GM12891 (cell line): Measurements from ENCODE around the gene TMEM273.
A peak's percentile ranks its signal among the peaks of the same experiment; 100 is the strongest.

Experiments
- DNase-seq: peaks from one replicate; pipeline ENCODE4 v3.0.0; 2011; ENCODE audit warnings: low spot score; ENCODE audit not compliant: insufficient read length
- FAIRE-seq: peaks from 2 replicates; lab custom pipeline; 2011; peaks lifted over from hg19 to GRCh38; lab: Jason Lieb, UNC
- PAX5 ChIP-seq: IDR thresholded peaks from 2 replicates; pipeline ENCODE4 v1.6.1; 2011; ENCODE audit warnings: low read length, moderate library complexity, mild to moderate bottlenecking; ENCODE audit not compliant: insufficient read depth, severe bottlenecking
- POLR2A ChIP-seq: IDR thresholded peaks from 2 replicates; pipeline ENCODE4 v1.6.1; 2011; ENCODE audit warnings: low read depth, low read length, control low read depth
- POLR2AphosphoS5 ChIP-seq: IDR thresholded peaks from 2 replicates; pipeline ENCODE4 v1.6.1; 2011; ENCODE audit warnings: low read depth, low read length, control low read depth
- POU2F2 ChIP-seq: IDR thresholded peaks from 2 replicates; pipeline ENCODE4 v1.6.1; 2011; ENCODE audit warnings: low read depth, mild to moderate bottlenecking, control low read depth, low read length, moderate library complexity
- SPI1 ChIP-seq: IDR thresholded peaks from 2 replicates; pipeline ENCODE4 v1.6.1; 2011; ENCODE audit warnings: low read depth, low read length, control low read depth
- TAF1 ChIP-seq: IDR thresholded peaks from 2 replicates; pipeline ENCODE4 v1.6.1; 2011; ENCODE audit warnings: low read depth, low read length, control low read depth

The TMEM273 gene

GRCh38 chr10:49115015-49115795 is 73.0 kb downstream of the TMEM273 start, which contains the start of gene VSTM4:
VSTM4 (minus strand) TSS chr10:49115522; CDS start chr10:49115485, 37 bp downstream.
- FAIRE-seq (peak; percentile 40), DNase-seq (peak; percentile 36)
- TF ChIP-seq POLR2AphosphoS5 = no peak
- no peak for TF ChIP-seq PAX5
- no peak for TF ChIP-seq SPI1
- TF ChIP-seq POU2F2 = no peak
- no peak for TF ChIP-seq POLR2A
- no peak for TF ChIP-seq TAF1

DNA sequence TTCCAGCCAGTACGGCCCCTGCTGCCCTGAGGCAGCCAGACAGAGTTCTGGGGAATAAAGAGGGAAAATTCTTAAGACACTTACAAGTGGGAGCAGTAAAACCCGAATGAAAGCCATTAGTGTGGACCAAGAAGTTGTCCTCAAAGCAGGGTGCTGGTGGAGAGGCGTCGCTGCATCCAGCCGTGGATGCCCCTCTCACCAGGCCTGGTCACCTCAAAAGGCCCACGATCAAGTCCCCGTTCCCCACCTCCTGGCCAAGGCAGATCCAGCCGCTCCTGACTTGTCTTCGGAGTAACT is 73.5 kb downstream of the TMEM273 start:
- DNase-seq (no peak), FAIRE-seq (no peak)
- TF ChIP-seq TAF1 (no peak), PAX5 (no peak), POLR2A (no peak), POLR2AphosphoS5 (no peak), POU2F2 (no peak), SPI1 (no peak)

DNA sequence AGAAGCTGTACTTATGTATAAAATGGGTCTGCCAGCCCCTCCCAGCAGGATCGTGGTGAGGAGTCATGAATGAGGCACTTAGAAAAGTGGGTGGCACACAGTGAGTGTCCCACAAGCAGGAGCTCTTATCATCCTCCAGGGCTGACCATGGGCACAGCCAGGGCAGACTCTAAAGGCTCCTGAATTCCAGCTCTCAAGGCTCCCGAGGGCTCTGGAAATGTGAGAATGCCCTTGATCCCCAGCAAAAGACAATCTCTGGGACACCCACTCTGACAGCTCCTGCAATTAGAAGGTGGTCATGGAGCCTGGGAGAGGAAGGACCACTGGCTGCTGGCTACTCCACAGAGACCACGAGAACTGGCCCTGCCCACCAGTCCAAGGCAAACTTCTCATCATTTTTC is 74.5 kb downstream of the TMEM273 start:
- FAIRE-seq (no peak), DNase-seq (no peak)
- TF ChIP-seq TAF1 (no peak), PAX5 (no peak), POU2F2 (no peak), POLR2AphosphoS5 (no peak), POLR2A (no peak), SPI1 (no peak)

- DNase-seq = no peak
- no peak for TF ChIP-seq POLR2AphosphoS5
- TF ChIP-seq SPI1 = no peak
- FAIRE-seq = no peak
Observed at GRCh38 chr10:49112851-49113250, 75.3 kb downstream of the TMEM273 start.

- no peak for TF ChIP-seq PAX5
- no peak for TF ChIP-seq SPI1
- TF ChIP-seq POLR2A = no peak
- no peak for TF ChIP-seq POLR2AphosphoS5
- TF ChIP-seq TAF1 = no peak
- DNase-seq (no peak), FAIRE-seq (no peak)
Observed at GRCh38 chr10:49112098-49112497, 76.1 kb downstream of the TMEM273 start.

DNA sequence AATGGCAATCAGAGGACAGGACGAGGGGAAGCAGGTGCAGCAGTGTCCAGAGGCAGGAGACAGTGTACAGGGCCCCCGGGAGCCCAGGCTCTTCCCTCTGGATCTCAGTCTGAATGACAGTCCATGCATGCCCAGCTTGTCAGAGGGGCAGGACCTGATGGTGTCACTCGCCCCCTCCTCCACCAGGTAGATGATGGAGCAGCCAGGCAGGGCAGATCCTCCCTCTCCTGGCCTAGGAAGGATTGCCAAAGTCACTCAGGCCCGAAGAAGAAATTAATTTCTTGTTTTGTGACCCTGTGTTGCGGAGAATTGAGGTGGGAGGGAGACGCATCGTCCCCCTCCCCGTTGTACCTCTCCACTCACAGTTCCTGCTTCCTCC is 76.9 kb downstream of the TMEM273 start:
- no peak for TF ChIP-seq POLR2AphosphoS5
- no peak for TF ChIP-seq POU2F2
- TF ChIP-seq TAF1 = no peak
- TF ChIP-seq SPI1 = no peak
- no peak for TF ChIP-seq PAX5
- no peak for TF ChIP-seq POLR2A
- no peak for FAIRE-seq
- DNase-seq = no peak

DNA sequence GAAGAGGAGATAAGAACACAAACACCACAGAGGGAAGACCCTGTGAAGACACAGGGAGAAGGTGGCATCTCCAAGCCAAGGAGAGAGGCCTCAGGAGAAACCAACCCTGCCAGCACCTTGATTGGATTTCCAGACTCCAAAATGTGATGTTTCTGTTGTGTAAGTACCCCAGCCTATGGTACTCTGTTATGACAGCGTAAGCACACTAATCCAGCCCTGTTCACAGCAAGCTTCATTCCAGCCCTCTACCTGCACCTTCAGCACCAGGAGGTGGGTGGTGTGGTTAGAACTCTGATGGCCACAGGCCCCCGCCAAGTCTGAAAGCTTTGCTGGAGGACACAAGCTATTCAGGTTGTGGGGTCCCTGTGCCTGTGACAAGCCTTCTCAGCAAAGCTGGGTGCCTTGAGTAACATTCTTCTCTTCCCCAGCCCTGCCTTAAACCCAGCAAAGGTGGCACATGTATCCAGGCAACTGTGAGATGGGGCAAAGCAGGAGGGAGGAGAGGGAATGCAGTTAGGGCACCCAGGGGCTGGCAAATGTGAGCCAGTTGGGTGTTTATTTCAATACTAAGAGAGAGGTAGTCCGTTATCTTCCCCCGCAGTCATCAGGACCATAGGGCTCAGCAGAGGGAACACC is 77.4 kb downstream of the TMEM273 start:
- TF ChIP-seq POLR2A (no peak), TAF1 (no peak), SPI1 (no peak), PAX5 (no peak), POLR2AphosphoS5 (no peak), POU2F2 (no peak)
- FAIRE-seq = no peak
- DNase-seq = no peak

- TF ChIP-seq POU2F2 = no peak
- no peak for TF ChIP-seq POLR2AphosphoS5
- TF ChIP-seq TAF1 = no peak
- no peak for TF ChIP-seq SPI1
- TF ChIP-seq PAX5 = no peak
- TF ChIP-seq POLR2A = no peak
- DNase-seq = no peak
- FAIRE-seq = no peak
Observed at GRCh38 chr10:49109669-49110340, 78.4 kb downstream of the TMEM273 start.

DNA sequence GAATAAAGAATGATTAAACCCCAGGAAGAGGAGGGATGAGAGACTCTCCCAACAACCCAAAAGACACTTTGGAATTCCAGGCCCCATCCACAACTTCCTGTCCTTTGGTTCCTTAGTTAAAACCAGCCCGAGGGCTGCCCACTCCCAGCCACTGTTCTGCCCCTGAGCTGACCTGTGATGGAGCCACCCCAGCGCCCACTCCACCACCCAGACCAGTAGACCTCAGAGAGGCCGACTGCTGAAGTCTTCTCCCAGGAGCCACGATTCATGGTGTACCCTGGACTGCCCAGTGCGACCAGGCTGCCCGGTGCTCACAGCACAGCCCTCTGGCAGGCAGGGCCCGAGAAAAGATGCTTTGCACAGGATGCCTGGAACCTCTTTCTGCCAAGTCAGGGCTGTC is 79.5 kb downstream of the TMEM273 start:
- no peak for DNase-seq
- TF ChIP-seq POU2F2 (no peak), SPI1 (no peak), PAX5 (no peak), POLR2A (no peak), TAF1 (no peak), POLR2AphosphoS5 (no peak)
- no peak for FAIRE-seq

- FAIRE-seq = no peak
- no peak for TF ChIP-seq TAF1
- no peak for TF ChIP-seq POU2F2
- no peak for TF ChIP-seq POLR2A
- TF ChIP-seq PAX5 = no peak
- no peak for TF ChIP-seq POLR2AphosphoS5
- TF ChIP-seq SPI1 = no peak
- DNase-seq = no peak
Observed at GRCh38 chr10:49107887-49108267, 80.3 kb downstream of the TMEM273 start.
